HEK293 (cell line): ENCODE results near the gene NECTIN1.

Experiments used
- CTCF ChIP-seq: fragments of 450-650 bp; formaldehyde crosslinking; IDR thresholded peaks from 2 replicates; pipeline ENCODE4 v1.5.1; 2016; ENCODE audit warnings: missing biosample characterization, missing genetic modification characterization
- ZBTB26 ChIP-seq: fragments of 450-650 bp; formaldehyde crosslinking; optimal IDR thresholded peaks from 2 replicates; pipeline ENCODE3; 2016; ENCODE audit warnings: missing biosample characterization, mild to moderate bottlenecking, missing genetic modification characterization
- ZNF121 ChIP-seq: fragments of 450-650 bp; formaldehyde crosslinking; IDR thresholded peaks from 2 replicates; pipeline ENCODE4 v1.5.1; 2016; ENCODE audit warnings: missing biosample characterization, missing genetic modification characterization
- ZNF292 ChIP-seq: fragments of 450-650 bp; formaldehyde crosslinking; IDR thresholded peaks from 2 replicates; pipeline ENCODE4 v1.5.1; 2016; ENCODE audit warnings: low read depth, missing biosample characterization, missing genetic modification characterization, borderline replicate concordance

- TF ChIP-seq ZNF292 (tag by site-specific recombination) (no peak), ZBTB26 (tag by site-specific recombination) (no peak), CTCF (tag by site-specific recombination) (no peak), ZNF121 (tag by site-specific recombination) (no peak)
Measured at GRCh38 chr11:119593346-119593745, 135.7 kb downstream of the NECTIN1 start.
